PC-9 (cell line): ENCODE data around the gene MUC5AC.

Experiments
- CTCF ChIP-seq: fragments of 200-600 bp; sonication (generic); conservative IDR thresholded peaks from 2 replicates; pipeline ENCODE4 v1.6.1; 2017; ENCODE audit warnings: mixed run types, antibody characterized with exemption, mild to moderate bottlenecking, moderate library complexity
- EZH2 ChIP-seq: fragments of 200-600 bp; sonication (generic); IDR thresholded peaks from 2 replicates; pipeline ENCODE4 v1.8.0; 2017; ENCODE audit warnings: antibody characterized with exemption, low read depth

- TF ChIP-seq CTCF (no peak), EZH2 (no peak)
Measured at GRCh38 chr11:1178201-1178885, 20.6 kb downstream of the MUC5AC start.
